HG03354 (cell line): Measurements from ENCODE around the gene EFCAB8.
"Not testable (repeated sequence)": the region's sequence is repeated elsewhere in the genome, so short reads cannot be mapped to it uniquely, and the experiment has no call there.

Source experiments
- ATAC-seq: cut with Tn5 transposase; IDR thresholded peaks from one replicate; pipeline ENCODE4 v1.9.1; 2021; ENCODE audit warnings: mild to moderate bottlenecking; ENCODE audit not compliant: unreplicated experiment, poor library complexity, severe bottlenecking

The EFCAB8 gene

DNA sequence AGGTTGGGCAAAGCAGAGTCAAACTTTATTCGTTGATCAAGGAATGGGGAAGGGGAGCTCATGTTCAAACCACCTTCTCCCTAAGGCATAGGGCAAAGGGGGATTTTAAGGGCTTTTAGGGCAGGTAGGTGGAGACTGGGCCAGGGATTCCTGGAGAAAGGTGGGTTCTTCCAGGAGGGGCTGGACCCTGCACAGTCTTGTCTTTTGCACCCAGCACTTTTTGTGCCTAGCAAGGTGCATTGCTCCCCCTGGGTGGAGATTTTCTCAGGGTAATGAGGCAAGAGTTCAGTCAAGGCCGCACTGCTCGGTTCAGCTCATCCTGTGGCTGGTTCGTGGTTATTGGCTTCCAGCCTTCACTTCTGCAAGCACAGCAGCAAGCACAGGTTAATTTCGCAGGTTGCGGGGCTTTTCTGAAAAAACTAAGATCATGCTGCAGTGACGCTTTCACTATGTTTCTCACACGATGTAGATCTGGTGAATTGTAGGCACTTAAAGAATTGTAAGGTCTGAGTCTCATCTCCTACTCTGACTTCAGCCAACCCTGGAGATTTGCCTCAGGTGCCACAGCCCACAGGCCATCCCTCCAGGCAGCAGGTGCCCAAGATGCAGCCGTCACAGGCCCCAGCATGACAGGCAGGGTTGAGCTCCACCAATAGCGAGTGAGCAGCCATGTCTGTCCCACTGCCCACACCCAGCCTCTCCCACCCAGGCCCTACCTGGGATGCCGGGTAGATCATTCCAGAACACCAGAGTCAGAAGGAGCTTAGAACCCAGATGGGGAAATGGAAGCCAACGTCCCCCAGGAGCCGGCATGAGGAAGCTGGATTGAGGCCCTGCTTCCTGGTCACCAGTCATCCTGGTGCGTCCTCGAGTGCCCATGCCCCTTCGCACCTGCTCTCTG lies 108.4 kb downstream of the EFCAB8 start:
- ATAC-seq, result no peak

DNA sequence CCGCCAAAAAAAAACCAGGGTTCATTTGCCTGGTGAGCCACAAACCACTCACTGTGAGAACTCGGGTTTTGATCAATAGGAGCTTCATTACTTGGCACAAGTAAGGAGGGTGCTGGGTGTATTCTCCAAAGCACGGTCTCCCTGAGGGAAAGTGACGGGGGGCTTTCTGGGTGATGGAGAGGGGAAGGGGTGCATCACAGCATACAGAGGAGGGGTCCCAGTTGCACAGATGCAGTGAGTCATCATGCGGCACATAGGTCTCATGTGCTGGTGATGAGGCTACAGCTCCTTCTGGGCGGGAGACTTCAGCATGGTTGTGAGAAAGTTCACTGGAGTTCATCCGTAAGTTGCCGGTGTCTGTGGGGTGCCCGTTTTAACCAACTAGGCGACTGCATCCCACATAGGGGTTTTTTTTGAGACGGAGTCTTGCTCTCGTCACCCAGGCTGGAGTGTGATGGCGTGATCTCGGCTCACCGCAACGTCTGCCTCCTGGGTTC lies 109.3 kb downstream of the EFCAB8 start:
- ATAC-seq, result no peak

DNA sequence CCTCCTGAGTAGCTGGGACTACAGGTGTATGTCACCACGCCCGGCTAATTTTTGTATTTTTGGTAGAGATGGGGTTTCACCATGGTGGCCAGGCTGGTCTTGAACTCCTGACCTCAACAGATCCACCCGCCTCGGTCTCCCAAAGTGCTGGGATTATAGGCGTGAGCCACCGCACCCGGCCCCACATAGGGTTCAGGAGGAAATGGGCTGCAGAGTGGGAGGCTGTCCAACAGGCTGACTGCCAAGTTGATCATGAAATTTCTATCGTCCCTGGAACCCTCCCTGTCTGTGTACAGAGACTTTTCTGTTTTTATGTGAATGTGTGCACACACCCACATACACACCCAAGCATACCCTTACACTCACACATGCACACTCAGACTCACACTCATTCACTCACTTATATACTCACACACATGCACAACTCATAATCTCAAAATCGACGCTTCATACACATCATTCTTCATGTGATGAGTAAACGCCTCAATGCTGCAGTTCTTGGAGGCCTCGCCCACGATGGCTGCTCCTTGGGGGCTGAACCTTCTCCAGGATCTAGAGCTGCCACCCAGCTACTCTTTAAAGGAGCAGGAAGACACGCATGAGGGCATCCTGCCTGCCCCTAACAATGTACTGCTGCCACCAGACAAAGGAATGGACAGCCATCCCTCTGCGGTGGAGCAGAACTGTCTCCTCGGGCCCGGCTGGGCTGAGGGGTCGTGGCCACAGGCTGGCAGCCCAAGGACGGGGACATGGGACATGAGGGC lies 109.9 kb downstream of the EFCAB8 start:
- no peak for ATAC-seq

DNA sequence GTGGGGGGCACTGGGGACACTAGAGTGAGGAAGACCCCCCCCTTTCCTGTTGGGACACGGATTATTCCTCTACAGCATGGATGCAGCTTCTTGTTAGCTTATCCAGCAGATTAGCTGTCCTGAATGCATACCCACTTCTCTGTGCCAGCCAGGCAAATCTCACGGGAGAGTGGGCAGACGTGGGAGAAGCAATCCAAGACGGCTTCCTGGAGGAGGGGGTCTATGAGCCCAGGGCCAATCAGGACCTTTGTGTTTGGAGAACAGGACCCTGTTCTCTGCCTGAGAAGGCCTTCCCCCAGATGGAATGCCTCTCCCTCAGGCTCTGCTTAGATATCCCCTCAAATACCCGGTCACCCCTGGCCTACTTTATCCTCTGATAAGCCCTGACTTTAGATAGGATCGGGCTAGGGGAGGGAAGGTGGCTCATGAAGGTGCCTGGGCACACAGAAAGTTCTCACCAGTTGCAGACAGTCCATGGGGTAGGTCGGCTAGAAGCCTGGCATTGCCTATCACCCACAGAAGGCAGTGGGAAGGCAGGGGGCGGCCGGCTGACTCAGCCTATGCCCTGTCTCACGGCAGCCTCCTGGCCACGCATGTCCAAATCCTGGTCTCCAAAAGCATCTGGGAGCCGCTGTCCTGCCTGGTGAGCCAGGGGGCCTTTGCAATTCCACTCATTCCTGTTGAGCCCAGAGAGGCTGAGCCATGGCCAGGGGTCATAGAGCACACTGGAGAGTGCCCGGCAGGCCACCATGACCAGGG lies 110.8 kb downstream of the EFCAB8 start:
- no peak for ATAC-seq

DNA sequence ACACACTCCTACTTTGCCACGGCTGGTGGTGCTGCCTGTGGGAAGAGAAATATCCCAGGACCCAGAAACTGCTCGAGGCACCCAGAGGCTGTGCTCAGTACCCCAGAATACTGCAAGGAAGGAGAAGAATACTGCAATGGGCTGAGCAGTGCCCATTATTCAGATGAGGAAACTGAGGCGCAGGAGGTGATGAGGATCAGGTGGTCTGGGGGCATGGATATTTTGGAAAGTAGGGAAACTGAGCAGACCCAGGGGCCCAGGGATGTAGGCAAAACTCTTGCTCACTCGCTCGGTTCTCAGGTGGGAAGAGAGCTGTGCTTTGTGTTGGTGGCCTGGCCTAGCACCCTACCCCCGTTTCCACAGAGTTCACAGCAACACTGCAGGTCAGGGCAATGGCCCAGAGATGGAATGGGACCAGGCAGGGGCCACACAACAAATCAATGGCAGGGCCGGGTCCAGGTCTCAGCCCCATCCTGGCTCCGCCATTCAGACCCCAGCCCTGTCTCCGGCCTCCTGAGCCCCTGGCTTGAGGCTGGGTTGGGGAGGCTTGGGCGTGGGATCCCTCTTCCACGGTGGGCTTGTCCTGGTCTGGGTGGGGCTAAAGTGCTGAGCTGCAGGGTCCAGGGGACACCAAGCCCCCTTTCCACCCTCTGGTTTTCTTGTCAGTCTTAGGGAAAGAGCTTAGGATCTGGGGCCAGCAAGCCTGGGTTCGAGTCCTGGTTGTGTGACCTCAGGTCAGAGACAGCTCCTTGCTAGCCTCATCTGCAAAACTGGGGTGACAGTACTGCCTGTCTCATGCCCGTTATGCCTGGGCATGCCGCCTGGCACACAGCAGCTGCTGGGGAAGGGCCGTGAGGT lies 111.6 kb downstream of the EFCAB8 start:
- ATAC-seq, result no peak

DNA sequence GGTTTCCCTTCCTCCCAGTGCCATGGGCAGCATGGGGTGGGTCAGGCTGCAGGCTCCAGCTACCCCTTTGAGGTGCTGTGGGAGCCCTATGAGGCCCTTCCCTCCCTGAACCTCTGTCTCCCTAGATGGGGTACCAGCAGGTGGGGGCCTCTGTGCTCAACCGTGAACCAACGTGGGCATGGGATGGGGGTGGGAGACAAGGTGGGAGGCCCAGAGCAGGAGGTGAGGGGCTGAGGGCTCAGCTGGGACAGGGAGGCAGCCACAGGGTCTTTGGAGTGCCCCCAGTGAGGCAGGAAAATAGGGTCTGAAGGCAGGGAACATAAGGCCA lies 112.2 kb downstream of the EFCAB8 start:
- no peak for ATAC-seq

DNA sequence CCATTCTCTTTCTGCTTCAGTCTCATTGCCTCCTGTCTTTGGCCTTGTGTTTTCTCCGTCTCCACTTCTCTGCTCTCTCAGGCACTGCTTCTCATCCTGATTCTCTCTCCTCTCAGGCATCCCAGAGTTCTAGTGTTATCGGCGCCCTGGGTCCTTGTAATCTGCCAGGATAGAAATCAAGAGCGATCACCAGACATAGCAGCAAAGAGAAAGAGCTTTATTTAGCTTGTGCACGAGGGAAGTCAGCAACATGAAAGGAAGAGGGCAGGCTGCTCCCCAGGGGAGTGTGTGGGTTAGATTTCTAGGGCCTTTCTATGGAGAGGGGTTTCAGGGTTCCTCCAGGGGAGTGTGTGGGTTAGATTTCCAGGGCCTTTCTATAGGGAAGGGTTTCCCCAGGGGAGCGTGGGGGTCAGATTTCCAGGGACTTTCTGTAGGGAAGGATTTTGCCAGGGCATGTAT lies 113.0 kb downstream of the EFCAB8 start:
- ATAC-seq, result peak; percentile 24

DNA sequence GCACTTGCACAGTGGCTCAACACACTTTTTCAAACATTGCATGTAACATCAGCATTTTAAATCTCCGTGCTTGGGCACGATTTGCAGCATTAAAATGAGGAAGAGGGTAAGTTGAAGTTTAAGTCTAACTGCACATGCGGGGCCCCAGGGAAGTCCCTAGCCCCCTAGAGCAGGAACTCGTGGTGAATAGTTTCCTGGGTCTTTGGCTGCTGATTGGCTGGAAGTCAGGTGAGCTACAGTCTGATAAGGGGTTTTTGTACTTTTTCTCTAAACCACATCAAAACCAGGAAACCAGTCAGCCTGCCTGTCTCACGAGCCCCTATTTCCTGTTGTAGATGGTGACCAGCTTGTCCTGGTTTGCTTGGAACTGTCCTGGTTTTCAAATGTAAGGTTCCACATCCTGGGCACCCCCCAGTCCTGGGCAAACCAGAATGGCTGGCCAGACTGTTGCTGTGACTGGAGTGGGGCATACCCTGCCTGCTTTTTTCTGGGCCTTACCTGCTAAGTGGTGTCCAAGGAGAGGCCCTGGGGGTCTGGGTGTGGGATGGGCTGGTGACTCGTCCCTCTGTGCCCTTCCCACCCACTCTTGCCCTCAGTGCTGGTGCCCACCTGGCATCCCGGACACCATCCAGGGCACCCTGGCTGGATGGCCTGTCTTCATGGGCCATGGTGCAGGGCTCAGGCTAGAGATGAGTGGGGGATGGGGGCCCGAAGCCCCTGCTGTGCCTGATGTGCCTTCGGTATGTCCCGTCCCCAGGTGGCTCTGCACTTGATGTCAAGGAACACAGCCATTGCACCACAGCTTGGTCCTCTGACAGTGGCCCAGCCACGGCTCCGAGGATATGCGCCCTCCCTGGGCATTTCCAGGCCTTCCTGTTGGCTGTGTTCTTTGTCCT lies 113.7 kb downstream of the EFCAB8 start:
- ATAC-seq, result peak; percentile 92

DNA sequence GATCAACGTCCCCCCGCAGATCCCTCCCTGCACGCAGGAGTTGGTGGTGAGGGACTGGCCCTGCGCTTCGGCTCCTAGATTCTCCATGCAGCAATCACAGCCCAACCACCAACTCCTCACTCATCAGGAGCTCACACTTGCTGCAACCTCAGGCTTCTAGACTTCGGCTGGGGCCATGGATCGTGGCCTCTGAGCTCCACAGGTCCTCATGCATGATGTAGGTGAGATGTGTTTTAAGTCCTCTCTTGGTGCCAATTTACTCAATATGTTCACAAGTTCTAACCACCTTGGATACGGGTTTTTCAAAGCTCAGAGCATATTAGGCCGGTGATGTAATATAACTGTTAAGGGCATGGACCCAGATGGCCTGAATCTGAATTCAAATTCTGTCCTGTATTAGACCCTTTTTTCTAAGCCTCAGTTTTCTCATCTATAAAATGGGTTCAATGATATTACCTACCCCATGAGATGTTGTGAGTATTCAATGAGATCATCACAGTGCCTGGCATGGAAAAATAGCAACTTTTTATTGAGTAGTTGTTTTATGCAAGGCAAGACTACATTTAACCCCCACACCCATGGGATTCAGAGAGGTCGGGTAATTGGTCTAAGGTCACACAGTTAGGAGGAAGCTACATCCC lies 114.5 kb downstream of the EFCAB8 start:
- ATAC-seq, result no peak

DNA sequence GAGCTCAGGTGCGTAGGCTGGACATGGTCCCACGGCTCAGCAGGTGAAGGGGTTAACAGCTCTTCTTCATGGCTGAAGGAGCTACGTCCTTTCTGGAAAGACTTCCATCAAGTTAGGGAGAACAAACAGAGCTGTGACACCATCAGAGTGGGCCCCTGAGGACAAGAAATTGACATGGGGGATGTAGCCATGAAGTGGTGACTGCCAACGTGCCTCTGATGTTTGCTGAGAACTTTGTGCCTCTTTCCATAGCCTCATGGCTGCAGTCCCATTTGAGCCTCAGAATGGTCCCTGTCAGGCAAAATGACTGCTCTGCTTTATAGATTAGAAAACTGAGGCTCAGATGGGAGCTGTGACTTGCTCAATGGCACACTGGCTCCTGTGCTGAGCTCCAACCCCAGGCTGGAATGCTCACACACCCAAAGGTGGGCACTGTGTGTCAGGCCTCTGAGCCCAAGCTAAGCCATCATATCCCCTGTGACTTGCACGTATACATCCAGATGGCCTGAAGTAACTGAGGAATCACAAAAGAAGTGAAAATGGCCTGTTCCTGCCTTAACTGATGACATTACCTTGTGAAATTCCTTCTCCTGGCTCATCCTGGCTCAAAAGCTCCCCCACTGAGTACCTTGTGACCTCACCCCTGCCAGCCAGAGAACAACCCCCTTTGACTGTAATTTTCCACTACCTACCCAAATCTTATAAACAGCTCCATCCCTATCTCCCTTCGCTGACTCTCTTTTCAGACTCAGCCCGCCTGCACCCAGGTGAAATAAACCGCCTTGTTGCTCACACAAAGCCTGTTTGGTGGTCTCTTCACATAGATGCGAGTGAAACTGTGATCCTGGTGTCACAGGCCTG lies 115.7 kb downstream of the EFCAB8 start:
- ATAC-seq, result not testable (repeated sequence)

DNA sequence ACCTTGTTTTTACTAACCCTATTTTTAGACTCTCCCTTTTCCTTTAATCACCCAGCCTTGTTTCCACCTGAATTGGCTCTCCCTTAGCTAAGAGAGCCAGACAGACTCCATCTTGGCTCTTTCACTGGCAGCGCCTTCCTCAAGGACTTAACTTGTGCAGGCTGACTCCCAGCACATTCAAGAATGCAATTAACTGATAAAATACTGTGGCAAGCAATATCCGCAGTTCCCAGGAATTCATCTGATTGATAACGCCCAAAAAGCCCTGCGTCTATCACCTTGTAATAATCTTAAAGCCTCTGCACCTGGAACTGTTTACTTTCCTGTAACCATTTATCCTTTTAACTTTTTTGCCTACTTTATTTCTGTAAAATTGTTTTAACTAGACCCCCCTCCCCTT lies 116.4 kb downstream of the EFCAB8 start:
- not testable (repeated sequence) for ATAC-seq

DNA sequence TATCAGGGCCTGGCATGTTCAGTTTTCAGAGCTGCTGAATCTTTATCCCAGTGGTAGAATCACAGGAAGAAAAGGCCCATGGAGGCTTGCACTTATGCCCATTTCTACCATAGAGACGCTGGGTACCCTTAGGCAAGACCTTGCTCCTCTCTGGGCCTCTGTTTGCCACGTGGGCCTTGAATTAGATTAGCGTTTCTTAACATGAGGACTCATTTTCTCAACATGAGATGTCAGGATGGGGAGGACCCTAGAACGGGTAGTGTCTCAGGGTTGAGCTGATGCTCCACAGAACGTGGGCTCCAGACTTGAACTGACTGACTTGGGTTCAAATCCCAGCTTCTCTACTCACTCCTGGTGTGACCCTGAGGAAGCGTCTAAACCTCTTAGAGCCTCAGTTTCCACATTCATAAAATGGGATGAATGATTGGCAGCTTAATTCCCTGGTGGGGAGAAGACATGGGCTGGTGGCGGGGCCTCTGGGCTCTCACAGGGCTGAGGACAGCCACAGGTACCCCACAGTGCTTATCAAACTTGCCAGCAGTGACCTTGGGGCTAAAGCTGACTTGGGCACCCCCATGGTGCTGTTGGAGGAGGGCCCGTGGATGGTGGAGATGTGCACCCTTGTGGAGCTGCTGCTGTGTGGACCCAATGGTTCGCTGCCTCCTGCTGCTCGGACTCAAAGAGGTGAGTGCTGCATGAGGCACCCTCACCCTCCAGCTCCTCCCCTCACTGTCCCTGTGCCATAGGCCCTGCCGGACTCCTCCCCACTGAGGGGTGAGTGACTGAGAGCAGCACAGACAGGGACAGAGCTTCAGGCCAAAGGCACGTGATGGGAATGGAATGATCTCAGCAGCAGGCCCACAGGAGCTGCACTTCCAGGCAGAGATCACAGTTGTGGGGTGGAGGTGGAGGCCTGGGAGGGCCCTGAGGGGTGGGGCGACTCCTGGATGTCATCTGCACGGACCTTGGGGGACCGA lies 117.3 kb downstream of the EFCAB8 start:
- no peak for ATAC-seq

DNA sequence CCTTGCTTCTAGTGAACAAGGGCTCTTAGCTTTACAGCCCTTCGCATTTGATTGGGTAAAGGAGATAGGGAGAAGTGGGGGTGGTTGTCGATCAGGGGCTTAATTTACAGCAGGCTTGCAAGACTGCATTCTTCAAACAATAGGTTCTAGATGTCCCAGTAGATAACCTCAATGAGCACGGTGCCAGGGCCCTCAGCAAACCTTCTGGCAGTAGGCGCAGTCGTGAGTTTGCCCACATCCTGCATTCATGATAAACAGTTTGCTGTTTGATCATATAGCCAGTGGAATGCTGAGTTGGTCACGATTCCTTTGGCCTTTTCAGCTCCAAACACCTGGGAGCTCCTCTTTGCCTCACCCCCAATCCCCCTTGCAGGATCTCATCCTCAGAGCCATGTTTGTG lies 118.0 kb downstream of the EFCAB8 start:
- no peak for ATAC-seq

DNA sequence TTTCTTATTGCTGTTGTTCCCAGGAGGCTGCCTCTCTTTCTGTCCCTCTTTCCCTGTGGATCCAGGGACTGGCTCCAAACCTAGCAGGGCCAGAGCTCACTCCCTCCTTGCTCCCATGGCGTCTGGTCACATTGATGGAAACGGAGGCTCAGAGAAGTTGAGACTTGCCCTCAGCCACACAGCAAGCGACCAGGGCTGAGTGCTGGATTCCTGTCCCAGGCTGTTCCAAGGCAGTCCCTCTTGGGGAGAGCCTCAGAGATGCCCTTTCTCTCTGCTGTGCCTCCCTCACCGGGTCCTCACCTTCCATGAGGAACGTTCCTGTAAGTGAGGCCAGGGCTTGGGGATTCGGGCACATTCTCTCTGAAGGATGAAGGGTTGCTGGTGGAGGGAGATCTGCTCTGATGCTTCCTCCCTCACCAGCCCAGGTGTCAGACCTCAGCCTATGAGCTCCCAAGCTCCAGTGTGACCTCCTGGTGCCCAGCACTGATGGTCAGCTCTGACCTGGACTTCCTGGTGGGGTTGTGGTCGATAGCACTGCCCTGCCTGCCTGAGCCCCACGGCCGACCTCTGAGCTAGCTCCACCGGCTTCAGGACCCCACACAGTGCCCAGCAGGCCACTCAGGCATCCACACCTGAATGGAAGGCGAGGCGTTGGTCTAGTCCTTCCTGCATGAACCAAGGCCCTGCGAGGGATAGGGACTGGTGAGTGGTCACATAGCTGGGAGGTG lies 118.7 kb downstream of the EFCAB8 start:
- no peak for ATAC-seq

DNA sequence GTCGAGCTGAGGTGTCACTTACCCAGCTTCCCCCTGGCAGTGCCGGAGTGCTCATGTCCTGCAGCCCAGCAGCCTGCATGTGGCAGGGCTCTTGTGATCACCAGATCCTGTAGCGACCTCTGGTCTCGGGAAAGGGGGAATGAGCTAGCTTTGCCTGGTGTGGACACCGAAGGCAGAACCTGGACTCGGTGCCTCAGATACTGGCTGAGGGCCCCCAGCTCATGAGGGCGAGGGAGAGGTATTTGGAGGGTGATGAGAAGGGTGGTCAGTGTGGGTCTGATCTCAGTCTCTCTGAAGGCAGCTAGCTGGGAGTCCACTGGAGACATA lies 119.2 kb downstream of the EFCAB8 start:
- ATAC-seq, result no peak
